CD4-positive, CD25-positive, alpha-beta regulatory T cell (primary cell): Measurements from ENCODE around the gene FAM241A. TPM values are rescaled to one million over a fixed set of nuclear protein-coding genes. Genes with fewer than 3 reads are reported as not detected.

Experiments used
- ATAC-seq, 2 donors: fragments of 150-1000 bp; cut with Tn5 transposase; one replicate each; pipeline ENCODE4 v1.10.0; 2021; ENCODE audit warnings: low read depth in 2 of 2, moderate number of reproducible peaks in 2 of 2, moderate library complexity in 1 of 2
- DNase-seq, 3 donors: peaks; one replicate each; pipeline versions ENCODE4 v3.0.0 to v3.0.0-alpha.2; 2012 to 2022; ENCODE audit warnings: mixed read lengths in 1 of 3
- H3K27ac ChIP-seq: one replicate; pipeline ENCODE4 v1.7.0; 2013; ENCODE audit warnings: mild to moderate bottlenecking, low read length; ENCODE audit not compliant: insufficient read depth, poor library complexity, severe bottlenecking
- H3K27me3 ChIP-seq: one replicate; pipeline ENCODE4 v1.7.0; 2013; ENCODE audit warnings: low read length; ENCODE audit not compliant: control insufficient read depth, insufficient read depth
- H3K36me3 ChIP-seq: one replicate; pipeline ENCODE4 v1.7.0; 2013; ENCODE audit warnings: mild to moderate bottlenecking, low read length, moderate library complexity; ENCODE audit not compliant: control insufficient read depth, insufficient read depth
- H3K4me1 ChIP-seq: 2 replicates; pipeline ENCODE4 v1.7.0; 2013; ENCODE audit warnings: mild to moderate bottlenecking, low read length; ENCODE audit not compliant: insufficient read depth, control insufficient read depth, poor library complexity, severe bottlenecking
- H3K4me3 ChIP-seq: one replicate; pipeline ENCODE4 v1.7.0; 2013; ENCODE audit warnings: low read depth, mild to moderate bottlenecking, low read length, moderate library complexity
- H3K9me3 ChIP-seq, 2 experiments: 1 replicate in 1 of 2; 2 replicates in 1 of 2; pipeline ENCODE4 v1.7.0; 2013; ENCODE audit warnings: low read length in 2 of 2, mild to moderate bottlenecking in 1 of 2, moderate library complexity in 1 of 2; ENCODE audit not compliant: control insufficient read depth in 2 of 2
- H3K27ac Mint-ChIP-seq, 3 donors: one replicate each; pipeline ENCODE4 v1.8.0; 2020 to 2022; ENCODE audit warnings: mild to moderate bottlenecking in 3 of 3, mixed read lengths in 3 of 3, moderate library complexity in 2 of 3
- H3K27me3 Mint-ChIP-seq: one replicate; pipeline ENCODE4 v1.8.0; 2022; ENCODE audit warnings: mild to moderate bottlenecking, mixed read lengths
- H3K36me3 Mint-ChIP-seq: one replicate; pipeline ENCODE4 v1.8.0; 2020; ENCODE audit warnings: mixed read lengths
- H3K4me1 Mint-ChIP-seq, 4 donors: one replicate each; pipeline ENCODE4 v1.8.0; 2020 to 2022; ENCODE audit warnings: mixed read lengths in 4 of 4, mild to moderate bottlenecking in 1 of 4
- H3K4me3 Mint-ChIP-seq, 4 donors: one replicate each; pipeline ENCODE4 v1.8.0; 2020 to 2022; ENCODE audit warnings: mild to moderate bottlenecking in 4 of 4, mixed read lengths in 4 of 4, moderate library complexity in 3 of 4
- H3K9me3 Mint-ChIP-seq, 7 donors: one replicate each; pipeline ENCODE4 v1.8.0; 2020 to 2022; ENCODE audit warnings: mixed read lengths in 7 of 7, mild to moderate bottlenecking in 3 of 7, moderate library complexity in 2 of 7
- polyA plus RNA-seq, 4 donors: library from polyadenylated mRNA; unstranded; fragments of 300-500 nt; fragmentation: Illumina TruSeq; gene quantifications; one replicate each; pipeline ENCODE4 v1.2.3, GENCODE V29; 2021
- total RNA-seq: library from RNA; stranded (reverse); gene quantifications from one replicate; pipeline ENCODE4 v1.2.3, GENCODE V29; 2022

Gene FAM241A
- total and polyA plus RNA-seq, 5 donors from 2014 or later: 3.0 to 4.9 (median 3.7) TPM

- Mint-ChIP-seq H3K27me3 (peaks cover 16% of the 10 kb centered on the region), H3K36me3 (no peaks in the 10 kb centered on the region), H3K4me1 (peaks cover 0 to under 1% (median 0%) of the 10 kb centered on the region in 4 donors), H3K9me3 (peaks cover 0 to 1% (median 0%) of the 10 kb centered on the region in 7 donors), H3K4me3 (no peak overlapping the region), H3K27ac (no peak overlapping the region)
- Histone ChIP-seq H3K36me3 (no peaks in the 10 kb centered on the region), H3K9me3 (no peaks in the 10 kb centered on the region), H3K27ac (no peak overlapping the region), H3K27me3 (peaks cover 22% of the 10 kb centered on the region), H3K4me3 (no peak overlapping the region), H3K4me1 (no peaks in the 10 kb centered on the region)
- no peak for DNase-seq
- ATAC-seq: no peak
Observed at GRCh38 chr4:112125416-112125815, 19.8 kb upstream of the FAM241A start.

- Histone ChIP-seq H3K4me3 (no peak overlapping the region), H3K4me1 (no peaks in the 10 kb centered on the region), H3K27ac (no peak overlapping the region), H3K9me3 (no peaks in the 10 kb centered on the region), H3K36me3 (no peaks in the 10 kb centered on the region), H3K27me3 (peaks cover 22% of the 10 kb centered on the region)
- Mint-ChIP-seq H3K27ac (no peak overlapping the region), H3K27me3 (peaks cover 19% of the 10 kb centered on the region), H3K36me3 (no peaks in the 10 kb centered on the region), H3K4me1 (no peaks in the 10 kb centered on the region), H3K9me3 (peaks cover 0 to 1% (median 0%) of the 10 kb centered on the region in 7 donors), H3K4me3 (no peak overlapping the region)
- ATAC-seq: no peak
- no peak for DNase-seq
Observed at GRCh38 chr4:112127048-112127637, 18.1 kb upstream of the FAM241A start.

- DNase-seq (no peak), ATAC-seq (no peak)
- Histone ChIP-seq H3K27ac (no peak overlapping the region), H3K27me3 (peaks cover 22% of the 10 kb centered on the region), H3K36me3 (no peaks in the 10 kb centered on the region), H3K4me3 (no peak overlapping the region), H3K4me1 (no peaks in the 10 kb centered on the region), H3K9me3 (no peaks in the 10 kb centered on the region)
- Mint-ChIP-seq H3K4me1 (no peaks in the 10 kb centered on the region), H3K36me3 (no peaks in the 10 kb centered on the region), H3K9me3 (peaks cover 0 to 1% (median 0%) of the 10 kb centered on the region in 7 donors), H3K27ac (no peak overlapping the region), H3K4me3 (no peak overlapping the region), H3K27me3 (peaks cover 20% of the 10 kb centered on the region)
Observed at GRCh38 chr4:112127803-112128202, 17.5 kb upstream of the FAM241A start.

GRCh38 chr4:112128452-112128851, 16.8 kb upstream of the FAM241A start:
- Histone ChIP-seq H3K4me1 (no peaks in the 10 kb centered on the region), H3K27me3 (peaks cover 17% of the 10 kb centered on the region), H3K27ac (no peak overlapping the region), H3K9me3 (no peaks in the 10 kb centered on the region), H3K36me3 (no peaks in the 10 kb centered on the region), H3K4me3 (no peak overlapping the region)
- peaks cover 0 to 1% (median 0%) of the 10 kb centered on the region in 7 donors for H3K9me3 Mint-ChIP-seq
- no peak overlapping the region for H3K4me3 Mint-ChIP-seq
- DNase-seq: no peak
- H3K36me3 Mint-ChIP-seq: no peaks in the 10 kb centered on the region
- H3K27ac Mint-ChIP-seq: no peak overlapping the region
- H3K27me3 Mint-ChIP-seq: peaks cover 23% of the 10 kb centered on the region
- no peak for ATAC-seq
- H3K4me1 Mint-ChIP-seq: no peaks in the 10 kb centered on the region

- ATAC-seq (no peak), DNase-seq (no peak)
- no peaks in the 10 kb centered on the region for H3K4me1 Mint-ChIP-seq
- H3K9me3 Mint-ChIP-seq: no peaks in the 10 kb centered on the region
- no peaks in the 10 kb centered on the region for H3K36me3 ChIP-seq
- H3K27ac Mint-ChIP-seq: no peak overlapping the region
- H3K4me1 ChIP-seq: no peaks in the 10 kb centered on the region
- H3K36me3 Mint-ChIP-seq: no peaks in the 10 kb centered on the region
- peaks cover 25% of the 10 kb centered on the region for H3K27me3 Mint-ChIP-seq
- H3K4me3 Mint-ChIP-seq: no peak overlapping the region
- no peaks in the 10 kb centered on the region for H3K9me3 ChIP-seq
- no peak overlapping the region for H3K27ac ChIP-seq
- no peak overlapping the region for H3K4me3 ChIP-seq
- peaks cover 12% of the 10 kb centered on the region for H3K27me3 ChIP-seq
Observed at GRCh38 chr4:112130906-112131305, 14.3 kb upstream of the FAM241A start.

- H3K27ac Mint-ChIP-seq: no peak overlapping the region
- ATAC-seq: no peak
- H3K9me3 Mint-ChIP-seq: no peaks in the 10 kb centered on the region
Observed at GRCh38 chr4:112136551-112136950, 8.7 kb upstream of the FAM241A start.

GRCh38 chr4:112138538-112138937, 6.7 kb upstream of the FAM241A start:
- peaks cover 5% of the 10 kb centered on the region for H3K27me3 ChIP-seq
- H3K9me3 ChIP-seq: no peaks in the 10 kb centered on the region
- no peaks in the 10 kb centered on the region for H3K36me3 Mint-ChIP-seq
- H3K4me1 ChIP-seq: no peaks in the 10 kb centered on the region
- peaks cover 0 to 2% (median under 1%) of the 10 kb centered on the region in 4 donors for H3K4me1 Mint-ChIP-seq
- DNase-seq: no peak
- ATAC-seq: no peak
- H3K36me3 ChIP-seq: no peaks in the 10 kb centered on the region
- H3K27ac Mint-ChIP-seq: no peak overlapping the region
- H3K27me3 Mint-ChIP-seq: peaks cover 14% of the 10 kb centered on the region
- no peak overlapping the region for H3K4me3 ChIP-seq
- H3K27ac ChIP-seq: no peak overlapping the region
- no peak overlapping the region for H3K4me3 Mint-ChIP-seq
- no peaks in the 10 kb centered on the region for H3K9me3 Mint-ChIP-seq

More at GRCh38 chr4:112136551-112136950, 8.7 kb upstream of the FAM241A start:
- Mint-ChIP-seq H3K4me1 (no peaks in the 10 kb centered on the region), H3K36me3 (no peaks in the 10 kb centered on the region), H3K27me3 (peaks cover 18% of the 10 kb centered on the region), H3K4me3 (no peak overlapping the region)
- H3K4me1 ChIP-seq: no peaks in the 10 kb centered on the region
- no peak for DNase-seq
- no peaks in the 10 kb centered on the region for H3K9me3 ChIP-seq
- H3K4me3 ChIP-seq: no peak overlapping the region
- no peaks in the 10 kb centered on the region for H3K36me3 ChIP-seq
- H3K27me3 ChIP-seq: peaks cover 5% of the 10 kb centered on the region
- H3K27ac ChIP-seq: no peak overlapping the region

- no peak for DNase-seq
- H3K27ac Mint-ChIP-seq: no peak overlapping the region
- ATAC-seq: no peak
- peaks cover 4% of the 10 kb centered on the region for H3K27me3 ChIP-seq
- peaks cover 6% of the 10 kb centered on the region for H3K27me3 Mint-ChIP-seq
- no peak overlapping the region for H3K4me3 ChIP-seq
- no peaks in the 10 kb centered on the region for H3K4me1 ChIP-seq
- no peak overlapping the region for H3K4me3 Mint-ChIP-seq
- no peaks in the 10 kb centered on the region for H3K9me3 Mint-ChIP-seq
- peaks cover 3 to 18% (median 4%) of the 10 kb centered on the region in 4 donors for H3K4me1 Mint-ChIP-seq
- H3K27ac ChIP-seq: no peak overlapping the region
- no peaks in the 10 kb centered on the region for H3K9me3 ChIP-seq
- H3K36me3 Mint-ChIP-seq: no peaks in the 10 kb centered on the region
- no peaks in the 10 kb centered on the region for H3K36me3 ChIP-seq
Observed at GRCh38 chr4:112140536-112140935, 4.7 kb upstream of the FAM241A start.
